ENCODE data around the gene OAF. TPM values are rescaled to one million over a fixed set of nuclear protein-coding genes. Genes with fewer than 3 reads are reported as not detected.

Gene OAF
- total RNA-seq, 1 experiment from 2014 or later: 32.3 TPM

- BruUV-seq (replicated peaks): no TSS peak
- intact Hi-C loops (cut with micrococcal nuclease): no loop called here
- CTCF ChIA-PET: no interaction called here
Observed at GRCh38 chr11:120218695-120219033, 7.8 kb downstream of the OAF start.

More at GRCh38 chr11:120218695-120219033, 7.8 kb downstream of the OAF start:
- Histone ChIP-seq H3K9ac (ENCODE audit: low read length) (no peak overlapping the region), H3K9me2 (ENCODE audit: insufficient read depth) (no peaks in the 10 kb centered on the region), H3K27ac (ENCODE audit: low read depth, low read length) (no peak overlapping the region), H3K79me2 (ENCODE audit: insufficient read depth, low read length) (no peaks in the 10 kb centered on the region), H3K4me1 (ENCODE audit: control insufficient read depth in 1 of 2, insufficient read depth in 2 of 2, low read length in 2 of 2) (peaks cover 2 to 7% of the 10 kb centered on the region in 2 experiments; a peak in 2 of 4 replicates), H3K4me2 (ENCODE audit: low read length) (no peak overlapping the region), H4K20me1 (ENCODE audit: insufficient read depth) (no peaks in the 10 kb centered on the region), H3K4me3 (replicated peaks in 1 of 2; ENCODE audit: low read depth in 1 of 2, low read length in 2 of 2) (no peak overlapping the region), H3K36me3 (ENCODE audit: control insufficient read depth in 1 of 2, insufficient read depth in 2 of 2, low read length in 2 of 2) (no peaks in the 10 kb centered on the region), H2AFZ (ENCODE audit: low read depth, low read length, poor library complexity, severe bottlenecking) (no peak overlapping the region), H3K27me3 (ENCODE audit: insufficient read depth, low read length) (no peaks in the 10 kb centered on the region), H3K9me3 (ENCODE audit: control insufficient read depth in 1 of 2, insufficient read depth in 1 of 2, low read depth in 1 of 2, low read length in 2 of 2) (no peaks in the 10 kb centered on the region)
- DNase-seq (ENCODE audit: low read depth, low spot score) (no peak), ATAC-seq (no peak)
- no peak for TF ChIP-seq YY1 (IDR thresholded peaks at IDR 0.05; ENCODE audit: extremely low read depth, insufficient replicate concordance, low read depth, low read length)
- TF ChIP-seq, protein P1, sequence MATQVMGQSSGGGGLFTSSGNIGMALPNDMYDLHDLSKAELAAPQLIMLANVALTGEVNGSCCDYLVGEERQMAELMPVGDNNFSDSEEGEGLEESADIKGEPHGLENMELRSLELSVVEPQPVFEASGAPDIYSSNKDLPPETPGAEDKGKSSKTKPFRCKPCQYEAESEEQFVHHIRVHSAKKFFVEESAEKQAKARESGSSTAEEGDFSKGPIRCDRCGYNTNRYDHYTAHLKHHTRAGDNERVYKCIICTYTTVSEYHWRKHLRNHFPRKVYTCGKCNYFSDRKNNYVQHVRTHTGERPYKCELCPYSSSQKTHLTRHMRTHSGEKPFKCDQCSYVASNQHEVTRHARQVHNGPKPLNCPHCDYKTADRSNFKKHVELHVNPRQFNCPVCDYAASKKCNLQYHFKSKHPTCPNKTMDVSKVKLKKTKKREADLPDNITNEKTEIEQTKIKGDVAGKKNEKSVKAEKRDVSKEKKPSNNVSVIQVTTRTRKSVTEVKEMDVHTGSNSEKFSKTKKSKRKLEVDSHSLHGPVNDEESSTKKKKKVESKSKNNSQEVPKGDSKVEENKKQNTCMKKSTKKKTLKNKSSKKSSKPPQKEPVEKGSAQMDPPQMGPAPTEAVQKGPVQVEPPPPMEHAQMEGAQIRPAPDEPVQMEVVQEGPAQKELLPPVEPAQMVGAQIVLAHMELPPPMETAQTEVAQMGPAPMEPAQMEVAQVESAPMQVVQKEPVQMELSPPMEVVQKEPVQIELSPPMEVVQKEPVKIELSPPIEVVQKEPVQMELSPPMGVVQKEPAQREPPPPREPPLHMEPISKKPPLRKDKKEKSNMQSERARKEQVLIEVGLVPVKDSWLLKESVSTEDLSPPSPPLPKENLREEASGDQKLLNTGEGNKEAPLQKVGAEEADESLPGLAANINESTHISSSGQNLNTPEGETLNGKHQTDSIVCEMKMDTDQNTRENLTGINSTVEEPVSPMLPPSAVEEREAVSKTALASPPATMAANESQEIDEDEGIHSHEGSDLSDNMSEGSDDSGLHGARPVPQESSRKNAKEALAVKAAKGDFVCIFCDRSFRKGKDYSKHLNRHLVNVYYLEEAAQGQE (IDR thresholded peaks at IDR 0.05; ENCODE audit: low read depth): no peak
- no peak for TF ChIP-seq ZFX (IDR thresholded peaks at IDR 0.05)
- no peak for TF ChIP-seq MAX (IDR thresholded peaks at IDR 0.05)
- TF ChIP-seq JUND (IDR thresholded peaks at IDR 0.05): no peak
- TF ChIP-seq ELF1 (IDR thresholded peaks at IDR 0.05; ENCODE audit: borderline replicate concordance, low read depth): no peak
- TF ChIP-seq SIN3A (IDR thresholded peaks at IDR 0.05; ENCODE audit: low read depth): no peak
- no peak for TF ChIP-seq SRF (IDR thresholded peaks at IDR 0.05; ENCODE audit: low read depth)
- no peak for TF ChIP-seq EZH2phosphoT487 (IDR thresholded peaks at IDR 0.05; ENCODE audit: borderline replicate concordance)
- no peak for TF ChIP-seq POLR2AphosphoS5 (IDR thresholded peaks at IDR 0.05; ENCODE audit: low read depth, low read length)
- no peak for TF ChIP-seq RAD21 (IDR thresholded peaks at IDR 0.05; ENCODE audit: low read depth)
- TF ChIP-seq ZNF274 (IDR thresholded peaks at IDR 0.05; ENCODE audit: low read depth, low read length): no peak
- TF ChIP-seq ZBTB33 (IDR thresholded peaks at IDR 0.05; ENCODE audit: extremely low read depth, insufficient replicate concordance, low read length): no peak
- TF ChIP-seq SP1 (IDR thresholded peaks at IDR 0.05; ENCODE audit: low read depth): no peak
- RAD21 ChIA-PET (ENCODE audit: low non-redundant PET in 1 of 2, low total read pairs in 2 of 2, uncharacterized antibody in 2 of 2, unreplicated experiment in 2 of 2): no interaction called here
- POLR2A ChIA-PET: no interaction called here

All from HCT116 (cell line).